ENCODE measurements around the gene MED19.
"Not testable (repeated sequence)": the region's sequence is repeated elsewhere in the genome, so short reads cannot be mapped to it uniquely, and the experiment has no call there.

Gene MED19

GRCh38 chr11:57704932-57705331, 7.1 kb downstream of the MED19 start:
- no peak for DNase-seq

GRCh38 chr11:57703341-57703740, 8.7 kb downstream of the MED19 start:
- DNase-seq = no peak

- DNase-seq = no peak
Observed at GRCh38 chr11:57700425-57700824, 11.6 kb downstream of the MED19 start.

GRCh38 chr11:57699813-57700212, 12.2 kb downstream of the MED19 start:
- no peak for DNase-seq

GRCh38 chr11:57698843-57699365, 13.1 kb downstream of the MED19 start:
- DNase-seq = no peak

- not testable (repeated sequence) for DNase-seq
Observed at GRCh38 chr11:57690474-57690873, 21.5 kb downstream of the MED19 start.

GRCh38 chr11:57681168-57681567, 30.8 kb downstream of the MED19 start:
- no peak for DNase-seq

GRCh38 chr11:57680552-57680874, 31.5 kb downstream of the MED19 start:
- no peak for DNase-seq

GRCh38 chr11:57679396-57679795, 32.6 kb downstream of the MED19 start:
- DNase-seq = no peak

GRCh38 chr11:57675176-57675941, 36.7 kb downstream of the MED19 start:
- DNase-seq = no peak

GRCh38 chr11:57674251-57674650, 37.8 kb downstream of the MED19 start:
- no peak for DNase-seq

- DNase-seq = peak; percentile 55
Observed at GRCh38 chr11:57668434-57668782, 43.6 kb downstream of the MED19 start.

GRCh38 chr11:57667736-57668433, 44.1 kb downstream of the MED19 start, which contains the start of gene ZDHHC5:
ZDHHC5 (plus strand) TSS chr11:57668114; CDS start chr11:57673091, 4,977 bp downstream.
- peak; percentile 100 for DNase-seq

GRCh38 chr11:57667117-57667735, 44.8 kb downstream of the MED19 start:
- peak; percentile 94 for DNase-seq

GRCh38 chr11:57663975-57664374, 48.0 kb downstream of the MED19 start:
- DNase-seq = no peak

GRCh38 chr11:57662893-57663292, 49.1 kb downstream of the MED19 start:
- no peak for DNase-seq

- no peak for DNase-seq
Observed at GRCh38 chr11:57659669-57660068, 52.3 kb downstream of the MED19 start.

GRCh38 chr11:57658023-57658361, 54.0 kb downstream of the MED19 start:
- no peak for DNase-seq

- DNase-seq = peak; percentile 99
Observed at GRCh38 chr11:57657194-57658022, 54.6 kb downstream of the MED19 start, which contains the start of gene CLP1. CLP1 (plus strand) TSS chr11:57657762; CDS start chr11:57659477, 1,715 bp downstream.

GRCh38 chr11:57656885-57657193, 55.2 kb downstream of the MED19 start:
- no peak for DNase-seq
